Breast epithelium (tissue), 3 donors: ENCODE results near the gene ELMO1.

ENCODE experiments used
- CTCF ChIP-seq, 3 donors: fragments of 450-650 bp; IDR thresholded peaks; one replicate each; pipeline ENCODE4 v1.5.1; 2016 to 2017; ENCODE audit warnings: antibody characterized with exemption in 3 of 3, mild to moderate bottlenecking in 3 of 3, moderate library complexity in 3 of 3
- POLR2AphosphoS5 ChIP-seq, 3 donors: sonication (generic); formaldehyde crosslinking; IDR thresholded peaks; one replicate each; pipeline ENCODE4 v1.6.1; 2017; ENCODE audit warnings: antibody characterized with exemption in 3 of 3

GRCh38 chr7:37318541-37318940, 130.1 kb downstream of the ELMO1 start:
- no peak for TF ChIP-seq CTCF (IDR thresholded peaks at IDR 0.05)
- no peak for TF ChIP-seq POLR2AphosphoS5 (IDR thresholded peaks at IDR 0.05)
